Esophagus muscularis mucosa (tissue), 4 donors: ENCODE results near the gene PYGB. TPM values are rescaled to one million over a fixed set of nuclear protein-coding genes. Genes with fewer than 3 reads are reported as not detected.
A peak's percentile ranks its signal among the peaks of the same experiment; 100 is the strongest.

Experiments used
- DNase-seq: peaks from one replicate; pipeline ENCODE4 v3.0.0-alpha.2; 2017; ENCODE audit errors: extremely low spot score
- H3K27ac ChIP-seq, 4 donors: fragments of 200-600 bp; sonication (generic); replicated peaks in 1 of 4; 1 replicate in 3 of 4; 2 replicates in 1 of 4; pipeline ENCODE4 v1.5.1; 2016 to 2019; ENCODE audit warnings: mild to moderate bottlenecking in 1 of 4
- H3K27me3 ChIP-seq, 4 donors: fragments of 200-600 bp; sonication (generic); one replicate each; pipeline versions ENCODE4 v1.5.1 to v1.6.0; 2016 to 2019
- H3K36me3 ChIP-seq, 4 donors: fragments of 200-600 bp; sonication (generic); one replicate each; pipeline ENCODE4 v1.5.1; 2016 to 2019
- H3K4me1 ChIP-seq, 4 donors: fragments of 200-600 bp; sonication (generic); one replicate each; pipeline ENCODE4 v1.5.1; 2016 to 2019
- H3K4me3 ChIP-seq, 4 donors: fragments of 200-600 bp; sonication (generic); 1 replicate in 2 of 4; 2 replicates in 2 of 4; pipeline ENCODE4 v1.5.1; 2016 to 2019; ENCODE audit warnings: mild to moderate bottlenecking in 4 of 4, moderate library complexity in 1 of 4
- H3K9me3 ChIP-seq, 4 donors: fragments of 200-600 bp; sonication (generic); 1 replicate in 3 of 4; 2 replicates in 1 of 4; pipeline ENCODE4 v1.5.1; 2016 to 2019
- EP300 ChIP-seq: sonication (generic); formaldehyde crosslinking; IDR thresholded peaks from one replicate; pipeline ENCODE4 v1.6.1; 2017; ENCODE audit warnings: antibody characterized with exemption
- POLR2A ChIP-seq: fragments of 450-650 bp; IDR thresholded peaks from one replicate; pipeline ENCODE4 v1.6.1; 2017; ENCODE audit warnings: antibody characterized with exemption, moderate library complexity, mild to moderate bottlenecking, low read depth
- POLR2AphosphoS5 ChIP-seq, 2 donors: sonication (generic); formaldehyde crosslinking; IDR thresholded peaks; one replicate each; pipeline ENCODE4 v1.6.1; 2017; ENCODE audit warnings: antibody characterized with exemption in 2 of 2
- WGBS: methylation state at CpG from one replicate; pipeline ENCODE4 v1.1.5; 2018; 5-methylcytosine and 5-hydroxymethylcytosine counted together
- intact Hi-C: fragments of 100-400 bp; cut with DNase I; formaldehyde crosslinking; loops from one replicate; pipeline ENCODE4 v1.15.1; 2023
- total RNA-seq, 4 donors: library from RNA; depleted of rRNA; stranded (reverse); fragments of >200 nt; gene quantifications; one replicate each; pipeline versions ENCODE4 v1.1.0 to v1.2.1, GENCODE V29; 2016
- TF ChIP-seq, protein P1 (sequence below), 3 experiments: fragments of 200-600 bp in 2 of 3; fragments of 450-650 bp in 1 of 3; sonication (generic) in 2 of 3; IDR thresholded peaks; one replicate each; pipeline ENCODE4 v1.5.1; 2017 to 2019; ENCODE audit warnings: antibody characterized with exemption in 3 of 3, mild to moderate bottlenecking in 2 of 3, moderate library complexity in 1 of 3

PYGB gene
- total RNA-seq, 4 donors from 2014 or later: 398 to 632 (median 462) TPM

DNA sequence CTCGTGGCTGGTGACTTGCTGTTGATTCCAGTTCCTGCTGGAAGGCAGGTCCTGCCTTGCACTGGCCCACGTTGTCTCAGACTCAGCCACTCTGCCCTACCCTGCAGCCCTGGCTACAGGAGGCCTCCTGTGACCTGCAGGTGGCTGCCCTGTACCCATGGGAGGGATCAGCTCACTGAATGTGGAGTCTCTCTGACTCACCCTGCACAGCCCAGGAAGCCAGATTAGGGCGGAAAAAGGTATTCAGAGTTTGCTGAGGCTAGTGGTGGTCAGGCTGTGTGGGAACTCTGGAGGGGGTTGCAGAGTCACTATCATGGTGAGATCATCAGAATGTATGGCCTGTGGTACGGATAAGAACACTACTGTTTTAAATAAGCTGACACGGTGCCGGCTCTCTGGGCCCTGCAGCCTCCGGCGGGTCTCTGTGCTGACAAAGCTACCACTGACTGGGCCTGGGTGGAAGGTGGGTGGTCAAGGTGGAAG, 24.7 kb upstream of the PYGB start:
- intact Hi-C loops: no loop called here
- Histone ChIP-seq H3K36me3 (peaks cover 7 to 72% (median 53%) of the 10 kb centered on the region in 4 donors), H3K27ac (peak overlapping the region; percentile 55 to 67 (median 58)), H3K4me3 (no peak overlapping the region), H3K9me3 (no peaks in the 10 kb centered on the region), H3K4me1 (peaks cover 47 to 65% (median 49%) of the 10 kb centered on the region in 4 donors), H3K27me3 (no peaks in the 10 kb centered on the region)
- TF ChIP-seq EP300 (no peak), POLR2AphosphoS5 (IDR thresholded peaks at IDR 0.05) (no peak), POLR2A (no peak)
- WGBS: 71% methylated on average over 7 of the region's 8 CpGs
- DNase-seq: no peak

DNA sequence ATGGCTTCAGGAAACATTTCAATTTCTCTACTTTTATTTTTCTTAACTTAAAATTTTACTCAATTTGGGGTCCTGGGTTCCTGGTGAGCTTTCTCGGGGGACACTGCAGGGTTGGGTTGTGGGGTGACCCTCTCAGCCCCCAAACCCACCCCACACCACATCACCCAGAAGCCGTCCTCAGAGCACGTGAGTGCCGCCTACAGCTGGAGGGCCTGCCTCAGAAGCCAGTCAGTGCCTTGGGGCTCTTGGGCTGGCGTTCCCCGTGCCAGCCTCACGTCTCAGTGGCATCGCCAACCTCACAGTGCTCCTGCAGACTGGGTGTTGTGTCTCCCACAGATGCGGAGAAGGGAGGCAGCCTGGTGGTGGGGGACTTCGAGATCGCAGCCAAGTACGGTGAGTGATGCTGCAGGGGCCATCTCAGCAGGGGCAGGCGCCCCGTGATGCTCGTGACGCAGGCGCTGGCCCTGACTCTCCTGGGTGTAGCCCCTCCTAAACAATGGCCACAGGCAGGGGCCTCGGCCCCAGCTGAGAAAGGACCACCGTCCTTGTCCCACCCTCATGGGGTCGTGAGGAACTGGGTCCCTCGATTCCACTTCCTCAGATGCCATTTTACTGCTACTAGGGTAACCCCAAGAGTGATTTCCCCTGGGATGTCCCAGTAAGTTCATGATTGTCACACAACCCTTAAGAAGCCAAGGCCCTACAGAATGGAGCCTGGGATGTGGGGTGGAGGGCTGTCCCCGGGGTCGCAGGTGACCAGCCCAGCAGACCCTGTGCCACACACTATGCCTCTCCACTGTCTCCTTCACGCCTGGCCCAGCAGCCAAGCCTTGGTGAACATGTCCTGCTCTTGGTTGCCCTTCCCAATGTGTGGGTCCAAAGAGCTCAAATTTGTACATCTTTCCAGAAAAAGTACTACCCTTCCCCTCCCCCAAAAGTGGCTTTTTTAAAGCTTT, 23.8 kb upstream of the PYGB start:
- no peak for DNase-seq
- Histone ChIP-seq H3K27ac (peak overlapping the region in 3 of 4 donors; percentile 10 to 90 (median 55)), H3K36me3 (peaks cover 0 to 64% (median 45%) of the 10 kb centered on the region in 4 donors), H3K27me3 (no peaks in the 10 kb centered on the region), H3K4me3 (no peak overlapping the region), H3K9me3 (no peaks in the 10 kb centered on the region), H3K4me1 (peaks cover 54 to 67% (median 56%) of the 10 kb centered on the region in 4 donors)
- intact Hi-C loops: no loop called here
- 92% methylated on average over 15 of the region's 24 CpGs for WGBS
- TF ChIP-seq POLR2A (no peak), POLR2AphosphoS5 (IDR thresholded peaks at IDR 0.05) (no peak), EP300 (no peak)
- TF ChIP-seq, protein P1, sequence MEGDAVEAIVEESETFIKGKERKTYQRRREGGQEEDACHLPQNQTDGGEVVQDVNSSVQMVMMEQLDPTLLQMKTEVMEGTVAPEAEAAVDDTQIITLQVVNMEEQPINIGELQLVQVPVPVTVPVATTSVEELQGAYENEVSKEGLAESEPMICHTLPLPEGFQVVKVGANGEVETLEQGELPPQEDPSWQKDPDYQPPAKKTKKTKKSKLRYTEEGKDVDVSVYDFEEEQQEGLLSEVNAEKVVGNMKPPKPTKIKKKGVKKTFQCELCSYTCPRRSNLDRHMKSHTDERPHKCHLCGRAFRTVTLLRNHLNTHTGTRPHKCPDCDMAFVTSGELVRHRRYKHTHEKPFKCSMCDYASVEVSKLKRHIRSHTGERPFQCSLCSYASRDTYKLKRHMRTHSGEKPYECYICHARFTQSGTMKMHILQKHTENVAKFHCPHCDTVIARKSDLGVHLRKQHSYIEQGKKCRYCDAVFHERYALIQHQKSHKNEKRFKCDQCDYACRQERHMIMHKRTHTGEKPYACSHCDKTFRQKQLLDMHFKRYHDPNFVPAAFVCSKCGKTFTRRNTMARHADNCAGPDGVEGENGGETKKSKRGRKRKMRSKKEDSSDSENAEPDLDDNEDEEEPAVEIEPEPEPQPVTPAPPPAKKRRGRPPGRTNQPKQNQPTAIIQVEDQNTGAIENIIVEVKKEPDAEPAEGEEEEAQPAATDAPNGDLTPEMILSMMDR (IDR thresholded peaks at IDR 0.05): no peak

DNA sequence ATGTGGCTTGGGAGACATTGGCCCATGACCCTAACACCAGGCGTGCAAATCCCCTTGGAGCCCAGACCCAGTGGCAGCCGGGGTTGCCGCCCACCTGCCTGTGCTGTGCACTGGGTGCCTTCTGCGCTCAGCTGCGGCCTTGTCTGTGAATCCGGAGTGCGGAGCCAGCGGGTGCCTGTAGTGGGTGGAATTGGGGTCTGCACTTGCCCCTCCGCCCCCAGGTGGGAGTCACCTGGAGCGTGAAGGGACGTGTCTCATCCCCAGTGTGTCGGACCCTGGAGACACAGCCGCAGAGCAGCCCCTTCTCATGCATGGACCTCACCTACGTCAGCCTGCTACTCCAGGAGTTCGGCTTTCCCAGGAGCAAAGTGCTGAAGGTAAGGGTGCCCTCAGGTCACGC, 22.9 kb upstream of the PYGB start:
- Histone ChIP-seq H3K27me3 (no peaks in the 10 kb centered on the region), H3K4me1 (peaks cover 62 to 70% (median 63%) of the 10 kb centered on the region in 4 donors), H3K9me3 (no peaks in the 10 kb centered on the region), H3K4me3 (no peak overlapping the region), H3K27ac (peak overlapping the region in 3 of 4 donors; percentile 85 to 92 (median 90)), H3K36me3 (peaks cover 0 to 55% (median 37%) of the 10 kb centered on the region in 4 donors)
- intact Hi-C loops: no loop called here
- TF ChIP-seq POLR2A (no peak), EP300 (no peak), POLR2AphosphoS5 (IDR thresholded peaks at IDR 0.05) (no peak)
- TF ChIP-seq, protein P1 (IDR thresholded peaks at IDR 0.05): no peak
- no peak for DNase-seq
- 87% methylated on average over 12 of the region's 16 CpGs for WGBS

DNA sequence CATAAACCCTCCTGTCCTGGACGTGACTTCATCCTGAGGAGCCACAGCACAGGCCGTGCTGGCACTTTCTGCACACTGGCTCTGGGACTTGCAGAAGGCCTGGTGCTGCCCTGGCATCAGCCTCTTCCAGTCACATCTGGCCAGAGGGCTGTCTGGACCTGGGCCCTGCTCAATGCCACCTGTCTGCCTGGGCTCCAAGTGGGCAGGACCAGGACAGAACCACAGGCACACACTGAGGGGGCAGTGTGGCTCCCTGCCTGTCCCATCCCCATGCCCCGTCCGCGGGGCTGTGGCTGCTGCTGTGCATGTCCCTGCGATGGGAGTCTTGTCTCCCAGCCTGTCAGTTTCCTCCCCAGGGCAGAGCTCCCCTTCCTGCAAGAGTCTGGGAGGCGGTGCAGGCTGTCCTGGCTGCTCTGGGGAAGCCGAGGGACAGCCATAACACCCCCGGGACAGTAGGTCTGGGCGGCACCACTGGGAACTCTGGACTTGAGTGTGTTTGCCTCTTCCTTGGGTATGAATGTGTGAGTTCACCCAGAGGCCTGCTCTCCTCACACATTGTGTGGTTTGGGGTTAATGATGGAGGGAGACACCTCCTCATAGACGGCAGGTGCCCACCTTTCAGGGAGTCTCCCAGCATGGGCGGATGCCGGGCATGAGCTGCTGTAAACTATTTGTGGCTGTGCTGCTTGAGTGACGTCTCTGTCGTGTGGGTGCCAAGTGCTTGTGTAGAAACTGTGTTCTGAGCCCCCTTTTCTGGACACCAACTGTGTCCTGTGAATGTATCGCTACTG, 22.0 kb upstream of the PYGB start:
- WGBS: 87% methylated on average over 6 of the region's 16 CpGs
- intact Hi-C loops: no loop called here
- Histone ChIP-seq H3K9me3 (no peaks in the 10 kb centered on the region), H3K27ac (peak overlapping the region; percentile 85 to 94 (median 91)), H3K36me3 (peaks cover 0 to 46% (median 34%) of the 10 kb centered on the region in 4 donors), H3K4me3 (no peak overlapping the region), H3K4me1 (peaks cover 62 to 72% (median 67%) of the 10 kb centered on the region in 4 donors), H3K27me3 (no peaks in the 10 kb centered on the region)
- no peak for TF ChIP-seq POLR2AphosphoS5 (IDR thresholded peaks at IDR 0.05)
- no peak for TF ChIP-seq EP300
- TF ChIP-seq, protein P1 (IDR thresholded peaks at IDR 0.05): no peak
- no peak for TF ChIP-seq POLR2A
- no peak for DNase-seq
